Midbrain (tissue), 1 donor: Measurements from ENCODE around the gene SLPI.

Experiments used
- DNase-seq: peaks from one replicate; lab custom pipeline; 2025; lab: John Stamatoyannopoulos, UW

SLPI gene

DNA sequence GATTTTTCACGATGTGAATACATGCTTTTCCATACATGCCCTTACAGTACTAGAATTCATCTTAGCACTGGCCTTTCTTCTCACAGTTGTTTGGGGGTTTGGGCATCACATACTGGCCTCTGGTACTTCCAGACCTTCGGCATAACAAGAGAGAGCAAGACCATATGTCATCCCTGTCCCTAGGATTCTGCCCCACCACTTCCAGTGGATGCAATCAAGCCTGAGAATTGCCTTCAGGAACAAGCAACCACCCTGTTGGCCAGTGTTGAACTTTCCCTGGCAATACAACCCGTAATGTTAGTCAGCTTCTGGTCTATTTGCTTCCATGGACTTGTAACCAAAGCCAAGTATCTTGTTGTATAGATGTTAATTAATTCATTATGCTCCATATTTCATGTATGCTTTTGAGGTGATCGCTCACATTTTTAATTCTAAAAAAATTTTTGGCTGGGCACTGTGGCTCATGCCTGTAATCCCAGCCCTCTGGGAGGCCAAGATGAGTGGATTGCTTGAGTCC lies 15.4 kb upstream of the SLPI start:
- no peak for DNase-seq

GRCh38 chr20:45269056-45269455 lies 14.7 kb upstream of the SLPI start:
- no peak for DNase-seq

GRCh38 chr20:45268531-45268930 lies 14.2 kb upstream of the SLPI start:
- DNase-seq: no peak

DNA sequence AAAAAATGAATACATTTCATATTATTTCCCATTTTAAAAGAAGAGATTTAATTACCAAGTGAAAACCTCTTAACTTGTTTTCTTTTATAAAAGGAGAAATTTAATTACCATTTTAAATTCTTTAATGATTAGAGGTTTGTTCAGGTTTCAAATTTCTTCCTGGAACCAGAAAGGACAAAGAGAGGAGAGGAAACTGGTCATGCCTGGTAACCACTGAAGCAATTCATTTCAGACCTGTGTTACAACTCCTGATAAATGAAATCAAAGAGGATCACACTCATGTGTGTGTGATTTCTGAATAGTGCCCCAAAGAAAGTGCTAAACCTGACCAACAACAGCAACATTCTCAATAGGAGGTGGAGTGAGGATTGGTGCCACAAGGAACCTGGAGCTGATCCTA lies 12.6 kb upstream of the SLPI start:
- no peak for DNase-seq

GRCh38 chr20:45263556-45264266 lies 9.3 kb upstream of the SLPI start:
- no peak for DNase-seq

GRCh38 chr20:45258664-45259063 lies 4.3 kb upstream of the SLPI start:
- DNase-seq: no peak

- DNase-seq: no peak
These were observed 3.9 kb upstream of the SLPI start for GRCh38 chr20:45258259-45258658.

DNA sequence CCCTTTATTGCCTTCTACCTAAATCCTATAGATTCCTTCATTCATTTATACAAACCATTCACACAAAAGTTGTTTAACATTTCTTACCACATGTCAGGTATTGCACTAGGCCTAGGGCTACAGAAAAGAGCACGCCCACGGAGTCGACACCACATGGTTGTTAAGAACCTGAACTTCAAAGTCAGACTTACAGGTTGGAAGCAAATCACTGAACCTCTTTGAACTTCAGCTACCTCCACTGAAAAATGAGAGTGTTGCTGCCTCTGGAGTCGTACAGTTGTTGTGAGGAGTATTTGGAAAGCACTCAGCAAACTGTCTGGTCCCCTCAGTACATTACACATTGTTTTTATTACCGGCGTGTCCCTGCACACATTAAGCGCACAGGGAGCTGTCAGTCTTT lies 3.3 kb upstream of the SLPI start:
- DNase-seq: no peak

DNA sequence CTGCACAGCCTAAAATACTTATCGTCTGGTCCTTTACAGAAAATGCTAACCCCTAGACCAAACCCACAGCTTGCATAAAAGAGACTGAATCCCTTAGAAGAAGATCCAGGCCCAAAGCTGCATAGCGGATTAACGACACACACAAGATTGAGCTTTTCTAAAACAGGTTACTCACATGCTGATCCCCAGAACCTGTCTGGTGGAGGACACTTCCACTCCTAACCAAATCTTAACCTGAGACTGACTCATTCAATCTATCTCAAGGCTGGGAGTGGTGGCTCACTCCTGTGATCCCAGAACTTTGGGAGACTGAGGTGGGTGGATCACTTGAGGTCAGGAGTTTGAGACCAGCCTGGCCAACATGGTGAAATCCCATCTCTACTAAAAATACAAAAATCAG lies 2.8 kb upstream of the SLPI start:
- no peak for DNase-seq

- DNase-seq: no peak
These were observed 1.1 kb downstream of the SLPI start for GRCh38 chr20:45253261-45253660.

DNA sequence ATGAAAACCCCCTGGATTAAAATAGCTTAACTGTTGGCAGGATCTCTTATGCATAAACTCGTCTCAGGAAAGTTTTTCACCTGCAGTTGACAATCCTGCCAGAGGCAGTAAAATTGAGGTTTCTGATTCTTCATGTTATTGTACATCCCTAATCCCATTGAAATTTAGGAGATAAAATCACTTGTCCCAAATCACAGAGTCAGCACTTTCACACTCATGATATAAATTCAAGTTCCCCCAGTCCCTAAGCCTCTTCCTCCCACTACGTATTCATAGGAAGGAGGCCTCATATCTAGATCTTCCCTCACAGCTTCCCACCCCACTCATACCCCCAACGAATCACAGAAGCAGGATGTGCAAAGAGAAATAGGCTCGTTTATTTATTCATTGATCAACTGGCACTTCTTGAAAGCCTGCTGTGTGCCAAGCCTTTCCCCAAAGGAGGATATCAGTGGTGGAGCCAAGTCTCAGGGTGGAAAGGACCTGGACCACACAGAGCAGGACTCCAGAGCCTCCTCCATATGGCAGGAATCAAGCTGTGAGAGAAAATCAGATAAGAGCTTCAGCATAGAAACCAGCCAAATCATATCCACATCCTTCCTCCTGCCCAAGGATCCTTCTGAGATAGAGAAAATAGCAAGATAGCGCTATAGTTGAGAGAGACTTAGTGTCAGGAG lies 2.3 kb downstream of the SLPI start:
- no peak for DNase-seq

- DNase-seq: no peak
These were observed 5.8 kb downstream of the SLPI start for GRCh38 chr20:45248609-45249008.

DNA sequence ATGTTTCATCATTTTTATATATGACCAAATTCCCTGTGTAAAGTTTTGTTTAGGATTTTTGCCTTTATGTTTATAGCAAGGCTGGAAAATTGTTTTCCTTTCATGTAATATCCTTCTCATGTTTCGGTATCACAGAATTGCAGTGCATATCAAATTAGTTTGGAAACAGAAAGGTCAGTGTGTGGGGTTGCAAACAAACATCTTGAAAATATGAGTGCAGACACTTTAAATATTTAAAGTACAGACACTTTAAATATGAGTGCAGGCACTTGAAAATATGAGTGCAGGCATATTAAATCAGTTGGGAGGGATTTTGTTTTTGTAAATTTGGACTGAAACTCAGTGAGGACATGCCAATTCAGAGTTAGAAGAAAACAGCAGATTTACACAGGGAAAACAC lies 6.5 kb downstream of the SLPI start:
- no peak for DNase-seq

DNA sequence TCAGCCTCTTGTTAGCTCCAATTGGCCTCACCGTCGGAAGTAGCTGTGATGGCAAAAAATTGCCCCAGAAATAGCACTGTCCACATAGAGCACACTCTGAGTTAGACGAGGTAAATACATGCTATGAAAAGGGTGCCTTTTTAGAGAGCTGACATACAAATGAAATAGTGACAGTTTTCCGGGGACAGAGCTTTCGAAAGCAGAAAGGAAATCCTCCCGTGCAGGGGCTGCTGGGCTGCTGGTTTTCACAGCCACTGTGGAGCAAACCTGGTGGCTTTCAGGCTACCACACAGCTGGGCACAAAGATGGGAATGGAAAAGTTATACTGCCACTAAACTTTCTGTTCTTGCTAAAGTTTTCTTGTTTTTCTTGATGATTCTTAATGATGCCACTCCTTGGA lies 8.3 kb downstream of the SLPI start:
- no peak for DNase-seq

DNA sequence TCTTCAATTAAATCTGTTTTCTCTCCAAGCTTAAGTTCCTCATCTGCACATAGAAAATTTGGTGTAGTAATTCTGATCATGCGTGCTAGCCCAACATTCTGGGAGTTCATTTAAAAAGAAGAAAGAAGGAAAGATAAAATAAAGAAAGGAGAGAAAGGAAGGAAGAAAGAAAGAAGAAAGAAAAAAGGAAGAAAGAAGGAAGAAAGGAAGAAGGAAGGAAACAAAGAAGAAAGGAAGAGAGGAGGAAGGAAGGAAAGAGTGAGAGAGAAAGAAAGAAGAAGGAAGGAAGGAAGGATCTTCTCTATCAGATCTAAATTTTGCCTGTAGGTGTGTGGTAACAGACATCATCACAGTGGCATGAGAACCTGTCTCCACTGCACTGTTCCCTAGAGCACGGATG lies 16.2 kb downstream of the SLPI start:
- no peak for DNase-seq

- DNase-seq: no peak
These were observed 18.4 kb downstream of the SLPI start for GRCh38 chr20:45235995-45236394.

- no peak for DNase-seq
These were observed 23.7 kb downstream of the SLPI start for GRCh38 chr20:45230631-45231030.

DNA sequence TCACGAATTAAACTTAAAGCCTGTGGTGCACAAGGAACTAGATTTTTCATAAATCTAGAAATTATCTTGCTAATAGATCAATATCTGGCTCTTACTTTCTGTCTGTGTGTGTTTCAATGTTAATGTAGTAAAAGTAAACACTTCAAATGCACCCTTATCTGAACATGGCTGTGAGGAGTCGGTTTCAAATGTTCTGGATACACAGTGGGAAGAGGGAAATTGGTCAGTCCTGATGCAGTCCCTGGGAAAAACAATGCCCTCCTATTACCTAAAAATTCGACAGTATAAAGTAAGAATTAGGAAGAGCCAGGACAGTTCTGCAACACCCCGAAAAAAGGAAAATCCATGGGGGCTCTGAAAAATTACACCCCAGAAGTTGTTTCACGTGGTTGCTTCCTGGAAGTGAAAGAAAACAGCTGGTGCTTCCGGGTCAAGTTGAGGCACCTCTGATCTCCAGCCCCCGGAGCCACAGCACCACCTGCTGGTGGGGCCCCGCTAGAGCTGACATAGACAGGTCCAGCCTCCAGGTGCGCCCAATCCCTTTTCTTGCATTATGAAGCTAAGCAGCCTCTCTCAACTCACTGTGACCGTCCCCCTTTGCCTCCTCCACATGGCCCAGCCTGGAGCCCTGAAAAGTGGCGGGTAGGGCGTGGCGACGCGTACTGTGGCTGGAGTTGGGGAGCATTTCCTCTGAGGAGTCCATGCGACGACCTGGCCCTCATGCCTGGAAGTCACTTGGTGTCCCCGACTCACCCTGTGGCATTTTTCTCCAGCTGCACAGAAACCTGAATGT lies 24.9 kb downstream of the SLPI start:
- no peak for DNase-seq

- DNase-seq: no peak
These were observed 28.1 kb downstream of the SLPI start for GRCh38 chr20:45226287-45226686.

DNA sequence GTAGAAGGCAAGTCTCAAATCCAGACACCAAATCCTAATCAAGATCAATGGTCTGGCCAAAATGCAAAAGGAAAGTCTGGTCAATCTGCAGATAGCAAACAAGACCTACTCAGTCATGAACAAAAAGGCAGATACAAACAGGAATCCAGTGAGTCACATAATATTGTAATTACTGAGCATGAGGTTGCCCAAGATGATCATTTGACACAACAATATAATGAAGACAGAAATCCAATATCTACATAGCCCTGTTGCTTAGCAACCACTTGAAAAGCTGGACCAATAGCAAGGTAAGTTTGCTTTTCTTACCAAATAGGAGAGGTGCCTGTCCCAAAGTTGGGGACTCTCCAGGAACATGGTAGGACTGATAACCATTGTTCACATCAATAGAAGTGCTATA lies 31.2 kb downstream of the SLPI start:
- no peak for DNase-seq

DNA sequence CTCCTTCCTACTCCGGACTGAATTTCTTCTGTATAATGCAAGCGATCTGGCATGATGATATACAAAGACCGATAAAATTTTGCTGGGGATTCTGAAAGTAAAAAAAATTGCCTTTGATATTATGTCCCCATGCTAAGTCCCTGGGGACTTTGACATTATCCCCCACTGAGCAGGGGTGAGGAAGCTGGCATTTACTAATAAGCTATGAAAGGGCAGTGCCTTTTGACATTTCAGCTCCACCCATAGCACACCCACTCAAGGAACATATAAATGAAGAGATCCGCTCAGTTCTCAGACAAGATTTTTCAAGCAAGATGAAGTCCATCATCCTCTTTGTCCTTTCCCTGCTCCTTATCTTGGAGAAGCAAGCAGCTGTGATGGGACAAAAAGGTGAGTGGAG lies 33.3 kb downstream of the SLPI start, which contains the start of gene SEMG2:
SEMG2 (plus strand) TSS at position 298 of the 400 bp plus-strand sequence; CDS start at position 315, 17 bp downstream.
- no peak for DNase-seq

GRCh38 chr20:45218636-45219035 lies 35.7 kb downstream of the SLPI start:
- DNase-seq: no peak

DNA sequence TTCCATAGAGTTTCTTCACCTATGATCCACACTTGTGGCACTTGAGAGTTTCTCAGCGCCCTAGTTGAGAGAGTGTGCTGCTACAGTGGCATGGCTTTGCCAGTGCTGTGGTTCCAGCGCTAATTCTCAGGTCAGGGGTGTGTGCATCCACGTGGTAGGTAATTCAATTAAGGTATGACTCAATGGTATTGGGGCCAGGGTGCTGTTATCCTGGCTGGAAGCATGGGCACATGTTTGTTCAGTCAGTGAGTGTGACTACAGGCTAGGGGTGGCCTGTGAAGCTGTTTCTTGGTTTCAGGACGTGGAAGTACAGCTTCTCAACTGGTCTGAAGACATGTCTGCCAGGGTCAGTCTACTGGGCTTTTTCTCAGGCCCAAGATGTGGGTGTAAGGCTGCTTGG lies 36.2 kb downstream of the SLPI start:
- no peak for DNase-seq
